ENCODE results near the gene ABCB10.
"Not testable (repeated sequence)": the region's sequence is repeated elsewhere in the genome, so short reads cannot be mapped to it uniquely, and the experiment has no call there.

Gene ABCB10

GRCh38 chr1:229558460-229559335, at the start of gene ABCB10:
TSS of gene ABCB10 (minus strand) at chr1:229558707. CDS start at chr1:229558652, 55 bp downstream.
- H3K4me3 ChIP-seq: peak within 1 kb of the TSS; percentile 80 to 98 (median 92)
- peaks cover 0 to 5% (median 0%) of the 10 kb centered on the region in 11 experiments; a peak in 3 of 22 replicates for H3K36me3 ChIP-seq
- no peaks in the 10 kb centered on the region for H3K9me3 ChIP-seq (replicated peaks in 1 of 11)
- H3K27me3 ChIP-seq: no peaks in the 10 kb centered on the region
- H3K9ac ChIP-seq: peak within 1 kb of the TSS; percentile 85 to 96 (median 90)
- H3K4me1 ChIP-seq: peaks cover 29 to 49% (median 43%) of the 10 kb centered on the region in 10 experiments
- H4K20me1 ChIP-seq: peaks cover 24 to 43% (median 32%) of the 10 kb centered on the region in 11 experiments; a peak in 18 of 22 replicates
- H3K4me2 ChIP-seq: peak within 1 kb of the TSS; percentile 83 to 95 (median 88)
- TF ChIP-seq Cebpa-rat (IDR thresholded peaks at IDR 0.05): no peak
- peak within 1 kb of the TSS; percentile 77 to 90 (median 84) for H3K27ac ChIP-seq

DNA sequence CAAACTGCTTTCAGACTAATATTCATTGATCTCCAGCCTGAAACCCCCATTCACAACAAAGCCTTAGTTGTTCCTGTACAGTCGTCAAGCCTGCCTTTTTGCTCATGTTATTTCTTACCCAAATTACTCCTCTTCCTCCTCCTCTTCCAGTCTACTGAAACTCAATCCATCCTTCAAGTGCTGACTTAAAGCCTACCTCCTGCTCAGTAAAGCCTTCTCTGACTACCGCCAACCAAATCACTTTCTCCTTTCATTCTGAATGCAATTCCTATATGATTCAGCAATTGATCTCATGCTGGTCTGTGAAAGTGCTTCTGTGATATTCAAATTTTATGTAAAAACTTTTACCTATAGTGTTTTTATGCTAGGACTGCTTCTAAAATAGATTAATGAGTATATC, 48.9 kb upstream of the ABCB10 start:
- Histone ChIP-seq H3K9ac (no peak overlapping the region), H3K4me3 (no peak overlapping the region), H3K36me3 (peaks cover 96 to 100% (median 100%) of the 10 kb centered on the region in 11 experiments), H3K9me3 (replicated peaks in 1 of 11) (no peaks in the 10 kb centered on the region), H3K27ac (no peak overlapping the region), H3K4me2 (no peak overlapping the region), H4K20me1 (peaks cover 0 to 25% (median 0%) of the 10 kb centered on the region in 11 experiments; a peak in 4 of 22 replicates), H3K4me1 (no peaks in the 10 kb centered on the region), H3K27me3 (no peaks in the 10 kb centered on the region)
- TF ChIP-seq Cebpa-rat (IDR thresholded peaks at IDR 0.05): no peak

GRCh38 chr1:229603371-229604005, 45.0 kb upstream of the ABCB10 start:
- H3K27ac ChIP-seq: no peak overlapping the region
- H3K4me3 ChIP-seq: no peak overlapping the region
- no peak overlapping the region for H3K9ac ChIP-seq
- peaks cover 95 to 100% (median 99%) of the 10 kb centered on the region in 11 experiments for H3K36me3 ChIP-seq
- no peaks in the 10 kb centered on the region for H3K9me3 ChIP-seq (replicated peaks in 1 of 11)
- H3K27me3 ChIP-seq: no peaks in the 10 kb centered on the region
- H4K20me1 ChIP-seq: peaks cover 0 to 47% (median 11%) of the 10 kb centered on the region in 11 experiments; a peak in 11 of 22 replicates
- H3K4me2 ChIP-seq: no peak overlapping the region
- peaks cover 0 to 8% (median 3%) of the 10 kb centered on the region in 10 experiments; a peak in 10 of 20 replicates for H3K4me1 ChIP-seq
- no peak for TF ChIP-seq Cebpa-rat (IDR thresholded peaks at IDR 0.05)

DNA sequence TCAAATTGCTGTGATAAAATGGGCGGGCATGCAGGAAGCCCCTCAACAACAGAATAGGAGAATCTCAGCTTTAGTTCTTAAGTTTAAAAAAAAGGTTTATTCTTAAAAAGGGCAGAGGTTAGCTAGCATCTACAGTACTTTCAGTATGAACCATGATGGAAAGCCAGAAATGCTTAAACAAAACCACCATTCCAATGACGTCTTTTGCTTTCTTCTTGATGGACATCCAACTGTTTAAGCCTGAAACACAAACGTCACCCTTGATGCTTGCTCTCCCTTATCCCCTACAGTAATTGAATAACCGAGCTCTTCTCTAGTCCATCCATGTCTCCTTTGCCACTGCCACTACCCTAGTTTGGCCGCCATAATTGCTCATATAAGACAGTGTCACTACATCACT, 41.7 kb upstream of the ABCB10 start:
- H4K20me1 ChIP-seq: peaks cover 6 to 72% (median 34%) of the 10 kb centered on the region in 11 experiments; a peak in 19 of 22 replicates
- no peak overlapping the region for H3K9ac ChIP-seq
- no peaks in the 10 kb centered on the region for H3K27me3 ChIP-seq
- H3K4me3 ChIP-seq: no peak overlapping the region
- H3K27ac ChIP-seq: no peak overlapping the region
- H3K36me3 ChIP-seq: peaks cover 79 to 100% (median 90%) of the 10 kb centered on the region in 11 experiments
- H3K4me1 ChIP-seq: peaks cover 0 to 20% (median 5%) of the 10 kb centered on the region in 10 experiments; a peak in 12 of 20 replicates
- TF ChIP-seq Cebpa-rat (IDR thresholded peaks at IDR 0.05): no peak
- H3K4me2 ChIP-seq: no peak overlapping the region
- H3K9me3 ChIP-seq (replicated peaks in 1 of 11): no peaks in the 10 kb centered on the region

DNA sequence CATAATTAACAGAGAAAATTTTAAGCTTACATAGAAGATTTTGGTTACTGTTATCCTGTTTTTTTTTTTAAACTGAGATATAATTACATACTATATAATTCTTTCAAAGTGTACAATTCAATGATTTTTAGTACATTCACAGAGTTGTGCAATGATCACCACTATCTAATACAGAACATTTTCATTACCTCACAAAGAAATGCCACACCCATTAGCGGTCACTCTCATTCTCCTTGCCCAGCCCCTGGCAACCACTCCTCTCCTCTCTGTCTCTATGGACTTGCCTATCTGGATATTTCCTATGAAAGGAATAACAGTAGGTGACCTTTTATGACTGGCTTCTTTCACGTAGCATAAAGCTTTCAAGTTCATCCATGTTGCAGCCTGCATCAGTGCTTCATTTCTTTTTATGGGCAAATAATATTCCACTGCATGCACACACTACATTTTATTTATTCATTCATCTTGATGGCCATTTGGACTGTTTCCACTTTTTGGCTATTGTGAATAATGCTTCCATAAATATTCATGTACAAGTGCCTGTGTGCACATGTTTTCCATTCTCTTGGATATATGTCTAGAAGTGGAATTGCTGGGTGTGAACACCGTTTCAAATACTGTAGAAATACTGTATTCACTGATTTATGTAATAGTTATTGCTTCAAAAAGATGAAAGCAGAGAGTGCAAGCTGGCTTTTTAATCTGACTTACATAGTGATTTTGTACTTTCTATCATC, 40.9 kb upstream of the ABCB10 start:
- peaks cover 79 to 100% (median 90%) of the 10 kb centered on the region in 11 experiments for H3K36me3 ChIP-seq
- H4K20me1 ChIP-seq: peaks cover 6 to 81% (median 36%) of the 10 kb centered on the region in 11 experiments; a peak in 19 of 22 replicates
- no peak overlapping the region for H3K27ac ChIP-seq
- H3K9me3 ChIP-seq (replicated peaks in 1 of 11): no peaks in the 10 kb centered on the region
- H3K27me3 ChIP-seq: no peaks in the 10 kb centered on the region
- H3K4me2 ChIP-seq: no peak overlapping the region
- H3K9ac ChIP-seq: no peak overlapping the region
- peaks cover 0 to 20% (median 5%) of the 10 kb centered on the region in 10 experiments; a peak in 12 of 20 replicates for H3K4me1 ChIP-seq
- H3K4me3 ChIP-seq: no peak overlapping the region
- TF ChIP-seq Cebpa-rat (IDR thresholded peaks at IDR 0.05): 0 out of 22 replicates have a peak, but pooled peaks of 1 of the 11 experiments have one; percentile 35

GRCh38 chr1:229597877-229598276, 39.4 kb upstream of the ABCB10 start:
- Histone ChIP-seq H3K27ac (no peak overlapping the region), H3K9ac (no peak overlapping the region), H3K9me3 (replicated peaks in 1 of 11) (no peaks in the 10 kb centered on the region), H3K4me2 (no peak overlapping the region), H4K20me1 (peaks cover 6 to 91% (median 39%) of the 10 kb centered on the region in 11 experiments; a peak in 19 of 22 replicates), H3K4me3 (no peak overlapping the region), H3K36me3 (peaks cover 77 to 100% (median 91%) of the 10 kb centered on the region in 11 experiments), H3K27me3 (no peaks in the 10 kb centered on the region), H3K4me1 (peaks cover 0 to 20% (median 5%) of the 10 kb centered on the region in 10 experiments; a peak in 12 of 20 replicates)
- TF ChIP-seq Cebpa-rat (IDR thresholded peaks at IDR 0.05): no peak

DNA sequence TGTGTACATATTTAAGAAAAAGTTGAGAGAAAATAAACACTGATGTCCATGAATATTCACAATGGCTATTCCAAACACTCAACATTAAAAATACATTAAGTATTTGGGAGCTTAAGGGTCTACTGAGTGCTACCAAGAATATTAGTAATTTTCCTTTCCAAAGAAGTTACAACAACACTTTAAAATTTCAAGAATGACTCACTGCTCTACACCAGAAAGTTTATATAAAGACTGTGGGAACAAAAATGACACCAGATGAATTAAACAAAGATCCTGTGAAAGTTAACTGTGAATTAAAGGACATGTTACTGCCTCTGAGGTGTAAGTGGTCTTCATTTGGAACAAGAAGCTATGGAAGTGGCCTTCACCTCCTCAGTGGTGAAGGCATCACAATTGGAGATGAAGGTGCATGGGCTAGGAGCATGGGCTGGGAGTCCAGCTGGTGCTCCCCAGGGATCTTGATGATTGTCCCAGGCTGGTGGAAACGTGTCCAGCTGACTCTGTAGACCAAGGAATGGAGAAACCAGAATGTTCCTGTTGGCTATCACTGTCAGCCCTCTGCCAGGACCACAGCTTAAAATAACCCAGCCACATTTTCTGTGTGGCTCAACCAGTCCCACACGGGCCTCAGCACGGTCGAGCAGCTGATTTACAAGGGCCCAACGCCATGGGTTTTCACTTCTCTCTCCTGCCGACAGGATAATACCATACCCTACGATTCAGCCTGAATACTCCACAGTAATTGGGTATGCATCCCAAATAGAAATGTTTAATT, 38.6 kb upstream of the ABCB10 start:
- Histone ChIP-seq H4K20me1 (peaks cover 6 to 92% (median 36%) of the 10 kb centered on the region in 11 experiments; a peak in 19 of 22 replicates), H3K4me2 (0 out of 22 replicates have a peak overlapping the region, but pooled peaks of 2 of the 11 experiments have one; percentile 6 to 9), H3K27me3 (no peaks in the 10 kb centered on the region), H3K4me3 (no peak overlapping the region), H3K36me3 (peaks cover 77 to 100% (median 90%) of the 10 kb centered on the region in 11 experiments), H3K9ac (no peak overlapping the region), H3K4me1 (peaks cover 0 to 20% (median 5%) of the 10 kb centered on the region in 10 experiments; a peak in 12 of 20 replicates), H3K9me3 (replicated peaks in 1 of 11) (no peaks in the 10 kb centered on the region), H3K27ac (no peak overlapping the region; a peak in 1 of 22 replicates)
- TF ChIP-seq Cebpa-rat (IDR thresholded peaks at IDR 0.05): no peak

DNA sequence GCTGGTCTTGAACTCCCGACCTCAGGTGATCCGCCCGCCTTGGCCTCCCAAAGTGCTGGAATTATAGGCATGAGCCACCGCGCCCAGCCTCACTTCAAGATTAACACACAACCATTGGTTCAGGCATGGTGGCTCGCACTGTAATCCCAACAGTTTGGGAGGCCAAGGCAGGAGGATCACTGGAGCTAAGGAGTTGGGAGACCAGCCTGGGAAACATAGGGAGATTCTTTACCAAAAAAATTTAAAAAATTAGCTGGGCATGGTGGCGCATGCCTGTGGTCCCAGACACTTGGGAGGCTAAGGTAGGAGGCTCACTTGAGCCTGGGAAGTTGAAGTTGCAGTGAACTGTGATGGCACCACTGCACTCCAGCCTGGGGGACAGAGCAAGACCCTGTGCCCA, 37.4 kb upstream of the ABCB10 start:
- not testable (repeated sequence) for H3K4me2 ChIP-seq; H3K9ac ChIP-seq; H3K4me3 ChIP-seq; H3K9me3 ChIP-seq (replicated peaks in 1 of 11); H3K27me3 ChIP-seq; H3K27ac ChIP-seq
- Histone ChIP-seq H4K20me1 (peaks cover 6 to 81% (median 36%) of the 10 kb centered on the region in 11 experiments; a peak in 19 of 22 replicates), H3K4me1 (peaks cover 0 to 11% (median 2%) of the 10 kb centered on the region in 10 experiments; a peak in 8 of 20 replicates), H3K36me3 (peaks cover 76 to 100% (median 86%) of the 10 kb centered on the region in 11 experiments)
